NCI-H2227 (cell line): ENCODE results near the gene SLC39A11.
"Not testable (repeated sequence)": the region's sequence is repeated elsewhere in the genome, so short reads cannot be mapped to it uniquely, and the experiment has no call there.

Experiments
- DNase-seq: peaks from one replicate; lab custom pipeline; 2025; ENCODE audit not compliant: unreplicated experiment; lab: John Stamatoyannopoulos, UW

SLC39A11 gene

GRCh38 chr17:72804949-72805707, 287.4 kb downstream of the SLC39A11 start:
- DNase-seq: no peak

DNA sequence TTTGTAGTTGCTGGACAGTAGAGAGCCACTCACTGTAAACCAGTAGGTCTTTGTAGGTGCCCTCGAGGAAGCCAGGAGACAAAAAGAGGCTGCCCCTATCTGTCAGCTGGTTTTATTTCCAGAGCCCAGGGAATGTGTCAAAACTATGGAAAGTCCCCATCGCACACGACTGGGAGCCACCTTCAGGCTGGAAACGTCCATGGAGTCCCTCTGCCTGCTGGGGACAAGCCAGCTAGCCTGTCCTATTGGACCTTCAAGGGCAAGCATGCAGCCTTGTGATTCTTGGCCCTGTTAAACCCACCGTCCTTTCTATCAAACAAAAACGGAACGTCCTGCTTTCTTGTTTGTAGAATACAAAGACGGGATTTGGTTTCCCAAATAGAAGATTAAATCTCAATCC, 289.8 kb downstream of the SLC39A11 start:
- DNase-seq: no peak

DNA sequence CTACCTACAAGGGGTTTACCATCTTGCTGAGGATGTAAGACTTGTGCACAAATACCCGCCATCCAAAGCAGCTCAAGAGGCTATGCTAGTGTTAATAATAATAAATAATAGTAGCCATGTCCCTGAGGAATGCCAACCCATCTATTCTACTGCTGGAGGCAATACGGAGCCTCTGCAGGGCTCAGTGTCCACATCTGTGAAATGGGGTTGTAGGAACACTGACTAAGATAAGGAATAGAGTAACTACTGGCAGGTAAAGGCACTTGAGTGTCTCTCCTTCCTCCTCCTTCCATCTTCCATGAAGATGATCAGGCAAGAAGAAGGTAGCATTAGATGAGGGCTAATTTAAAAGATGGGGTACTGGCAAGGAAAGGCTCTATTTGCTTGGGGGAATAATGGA, 295.3 kb downstream of the SLC39A11 start:
- DNase-seq: no peak

- DNase-seq: no peak
These were observed 296.5 kb downstream of the SLC39A11 start for GRCh38 chr17:72795941-72796340.

GRCh38 chr17:72794152-72794551, 298.3 kb downstream of the SLC39A11 start:
- DNase-seq: no peak

DNA sequence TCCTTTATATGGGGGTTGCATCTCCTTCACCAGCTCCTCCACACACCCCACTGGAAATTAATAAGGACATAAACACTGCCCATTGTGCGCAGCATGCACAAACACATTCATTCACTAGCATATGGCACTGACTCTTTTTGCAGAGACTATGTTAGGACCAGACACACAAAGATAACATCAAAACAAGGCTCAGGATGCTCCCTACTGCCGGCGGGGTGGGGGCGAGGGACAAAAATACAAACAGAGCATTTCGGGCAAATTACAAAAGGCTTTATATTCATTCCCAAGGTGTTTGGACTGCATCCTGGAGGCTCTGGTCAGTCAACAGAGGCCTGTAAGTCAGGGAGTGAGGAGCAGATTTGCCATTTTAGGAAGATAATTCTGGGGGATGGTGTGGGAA, 299.7 kb downstream of the SLC39A11 start:
- no peak for DNase-seq

DNA sequence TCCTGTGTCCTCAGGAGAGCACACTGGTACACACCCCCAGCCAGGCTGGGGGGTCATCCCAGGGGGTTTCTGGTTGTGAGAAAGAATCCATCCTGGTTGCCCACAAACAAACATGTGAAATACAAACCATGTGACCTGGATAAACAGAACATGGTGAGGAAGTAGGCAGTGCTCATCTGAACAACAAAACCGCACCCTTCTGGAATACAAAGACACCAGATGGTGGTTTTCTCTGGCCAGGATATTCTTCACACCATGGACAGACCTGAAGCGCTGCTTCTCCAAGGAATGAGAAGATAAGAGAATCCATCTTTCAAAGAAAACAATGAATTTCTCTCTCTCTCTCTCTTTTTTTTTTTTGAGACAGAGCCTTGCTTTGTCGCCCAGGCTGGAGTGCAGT, 302.3 kb downstream of the SLC39A11 start:
- DNase-seq: no peak

GRCh38 chr17:72789711-72790110, 302.8 kb downstream of the SLC39A11 start:
- DNase-seq: no peak

DNA sequence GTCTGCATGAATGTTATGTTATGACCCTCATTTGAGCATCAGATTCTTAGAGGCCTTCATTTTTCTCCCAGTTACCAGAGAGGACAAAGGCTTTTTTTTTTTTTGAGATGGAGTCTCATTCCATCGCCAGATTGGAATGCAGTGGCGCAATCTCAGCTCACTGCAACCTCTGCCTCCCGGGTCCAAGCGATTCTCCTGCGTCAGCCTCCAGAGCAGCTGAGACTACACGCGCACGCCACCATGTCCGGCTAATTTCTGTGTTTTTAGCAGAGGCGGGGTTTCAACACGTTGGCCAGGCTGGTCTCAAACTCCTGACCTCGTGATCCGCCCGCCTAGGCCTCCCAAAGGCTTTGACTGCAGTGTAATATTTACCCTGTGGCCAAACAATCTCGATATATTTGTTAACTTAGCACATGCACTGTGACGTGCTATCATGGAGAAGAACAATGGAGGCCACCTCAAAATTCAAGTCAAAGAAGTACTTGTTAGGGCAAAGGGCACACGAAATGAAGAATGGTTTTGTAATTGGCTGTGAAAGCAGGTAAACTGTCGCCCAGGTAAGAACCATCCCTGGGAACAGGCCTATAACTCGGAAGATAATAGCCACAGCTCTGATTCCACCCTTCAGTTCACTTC, 303.4 kb downstream of the SLC39A11 start:
- no peak for DNase-seq

GRCh38 chr17:72786209-72786608, 306.3 kb downstream of the SLC39A11 start:
- DNase-seq: no peak

DNA sequence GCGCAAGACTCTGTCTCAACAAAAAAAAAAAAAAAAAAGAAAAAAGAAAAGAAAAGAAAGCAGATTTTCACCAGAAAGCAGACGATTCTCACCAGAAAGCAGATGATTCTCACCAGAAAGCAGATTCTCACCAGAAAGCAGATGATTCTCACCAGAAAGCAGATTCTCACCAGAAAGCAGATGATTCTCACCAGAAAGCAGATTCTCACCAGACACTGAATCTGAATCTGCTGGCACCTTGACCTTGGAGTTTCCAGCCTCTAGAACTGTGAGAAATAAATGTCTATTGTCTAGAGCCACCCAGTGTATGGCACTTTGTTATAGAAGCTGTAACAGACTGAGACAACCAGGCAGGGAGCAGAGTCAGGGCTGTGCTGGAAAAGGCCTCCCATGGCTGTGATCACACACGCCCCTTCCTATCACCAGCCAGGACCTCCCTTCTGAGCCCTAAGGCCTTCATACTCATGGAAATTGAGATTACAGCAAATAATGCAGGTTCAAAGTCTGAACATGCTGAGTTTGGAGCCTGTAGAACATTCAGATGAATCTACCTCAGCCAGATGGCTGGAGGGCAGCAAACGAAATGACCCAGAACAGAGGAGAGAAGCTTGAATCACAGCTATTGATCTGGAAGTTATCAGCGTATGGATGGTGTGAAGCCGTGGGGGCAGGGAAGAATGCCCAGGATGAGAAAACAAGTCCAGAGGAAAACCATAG, 309.3 kb downstream of the SLC39A11 start:
- no peak for DNase-seq

DNA sequence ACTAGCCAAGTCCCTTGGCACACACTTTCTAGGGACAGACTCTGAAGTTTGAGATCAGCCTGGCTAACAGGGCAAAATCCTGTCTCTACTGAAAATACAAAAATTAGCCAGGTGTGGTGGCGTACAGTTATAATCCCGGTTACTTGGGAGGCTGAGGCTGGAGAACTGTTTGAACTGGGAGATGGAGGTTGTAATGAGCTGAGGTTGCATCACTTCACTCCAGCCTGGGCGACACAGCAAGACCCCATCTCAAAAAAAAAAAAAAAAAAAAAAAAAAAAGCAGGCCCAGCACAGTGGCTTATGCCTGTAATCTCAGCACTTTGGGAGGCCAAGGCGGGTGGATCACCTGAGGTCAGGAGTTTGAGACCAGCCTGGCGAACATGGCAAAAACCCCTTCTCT, 310.1 kb downstream of the SLC39A11 start:
- DNase-seq: not testable (repeated sequence)

DNA sequence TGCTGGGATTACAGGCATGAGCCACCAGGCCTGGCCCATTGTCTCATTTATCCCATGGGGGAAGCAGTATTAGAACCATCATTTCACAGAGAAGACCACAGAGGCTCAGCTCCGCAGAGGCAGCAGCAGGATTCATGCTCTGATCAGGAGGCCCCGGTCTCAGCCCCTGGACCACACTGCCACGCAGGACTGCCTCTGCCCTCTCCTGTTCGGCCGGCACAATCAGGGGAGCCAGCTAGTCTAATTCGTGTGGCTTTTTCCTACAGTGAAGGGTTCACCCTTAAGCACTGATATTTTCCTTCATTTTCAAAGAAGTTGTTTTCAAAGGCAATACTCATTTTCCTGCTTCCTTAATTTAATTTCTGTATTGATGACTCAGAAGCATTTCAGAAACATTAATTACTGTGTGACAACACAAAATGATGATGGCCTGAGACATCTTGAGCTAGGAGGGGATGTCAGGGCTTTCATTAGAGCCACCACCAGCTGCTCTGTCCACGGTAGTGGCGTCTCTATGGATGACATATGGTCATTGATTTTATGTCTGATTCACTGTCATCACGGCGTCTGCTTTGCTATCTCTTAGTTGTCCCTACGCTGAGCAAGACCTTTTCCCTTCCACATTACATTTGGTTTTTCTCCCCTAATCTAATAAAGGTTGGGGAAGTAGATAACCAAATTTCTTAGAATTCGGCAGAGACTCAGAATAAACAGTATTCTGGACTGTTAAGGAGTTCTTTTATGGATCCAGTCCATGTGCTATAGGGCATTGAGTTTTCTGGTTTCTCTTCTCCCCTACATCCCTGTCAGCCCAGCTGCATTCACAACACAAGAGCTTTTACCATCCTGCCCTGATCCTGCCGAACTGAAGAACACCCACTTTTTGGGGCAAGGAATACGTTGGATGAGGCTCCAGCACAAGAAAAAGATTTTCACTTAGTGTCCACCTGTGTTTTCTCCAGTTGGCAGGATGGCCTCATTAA, 314.0 kb downstream of the SLC39A11 start:
- DNase-seq: peak; percentile 51

DNA sequence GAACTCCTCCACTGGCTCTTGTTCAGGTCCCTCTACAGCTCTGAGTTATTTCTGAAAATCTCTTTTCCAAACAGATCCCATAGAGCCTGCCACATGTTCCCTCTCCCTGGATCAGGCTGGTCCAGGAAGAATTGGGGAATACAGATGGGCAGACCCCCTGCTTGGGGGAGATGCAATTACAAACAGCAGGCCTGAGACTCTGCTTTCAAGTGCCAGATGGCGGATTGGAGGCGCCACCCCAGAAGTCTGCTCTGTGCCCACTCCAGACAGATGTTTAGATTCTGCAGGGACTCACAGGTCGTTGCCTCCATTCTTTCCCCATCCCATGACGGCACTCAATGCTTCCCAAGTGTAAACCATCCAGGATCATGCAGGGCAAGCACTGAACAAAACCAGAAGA, 316.6 kb downstream of the SLC39A11 start:
- DNase-seq: peak; percentile 9

DNA sequence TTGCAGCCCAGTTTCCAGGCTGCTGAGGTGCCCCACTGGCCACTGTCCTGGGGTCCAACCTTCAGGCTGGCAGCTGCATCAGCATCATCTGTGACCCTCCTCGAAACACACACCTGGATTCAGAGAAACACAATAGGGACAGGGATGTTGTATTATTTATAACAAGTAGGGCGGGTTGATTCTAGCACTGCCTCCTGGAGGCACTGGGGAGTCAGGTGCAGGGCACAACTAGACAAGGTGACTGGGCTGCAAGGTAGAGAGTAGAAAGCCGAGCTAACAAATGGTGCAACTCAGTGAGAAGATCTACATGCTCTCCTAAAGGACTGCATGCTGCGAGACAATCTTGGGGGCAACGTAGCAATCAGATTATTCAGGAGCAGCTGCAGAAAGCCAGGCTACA, 317.3 kb downstream of the SLC39A11 start:
- DNase-seq: no peak

DNA sequence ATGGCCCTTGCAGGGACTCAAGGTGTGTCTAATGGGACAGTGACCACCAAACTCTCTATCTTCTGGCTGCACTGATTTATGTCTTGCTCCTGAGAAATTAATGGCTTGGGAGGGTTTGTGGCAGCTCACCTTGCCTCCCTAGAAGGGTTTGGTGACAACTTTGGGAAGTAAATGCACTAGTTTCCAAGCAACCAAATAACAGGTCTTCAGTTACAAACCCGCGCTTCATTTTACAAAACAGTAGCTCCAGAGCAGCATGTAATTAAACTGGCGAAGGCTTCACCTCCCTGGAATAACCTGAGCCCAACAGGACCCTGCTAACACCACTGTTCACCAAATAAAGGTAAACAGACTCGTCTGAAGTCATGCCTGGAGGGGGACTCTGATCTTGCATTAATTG, 318.3 kb downstream of the SLC39A11 start:
- peak; percentile 18 for DNase-seq

DNA sequence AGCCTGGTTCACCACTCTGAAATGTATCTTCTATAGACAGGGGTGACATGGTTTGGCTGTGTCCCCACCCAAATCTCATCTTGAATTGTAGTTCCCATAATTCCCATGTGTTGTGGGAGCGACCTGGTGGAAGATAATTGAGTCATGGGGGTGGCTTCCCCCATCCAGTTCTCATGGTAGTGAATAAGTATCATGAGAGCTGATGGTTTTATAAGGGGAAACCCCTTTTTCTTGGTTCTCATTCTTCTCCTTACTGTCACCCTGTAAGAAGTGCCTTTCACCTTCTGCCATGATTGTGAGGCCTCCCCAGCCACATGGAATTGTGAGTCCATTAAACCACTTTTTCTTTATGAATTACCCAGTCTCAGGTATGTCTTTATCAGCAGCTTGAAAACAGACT, 319.3 kb downstream of the SLC39A11 start:
- DNase-seq: not testable (repeated sequence)

GRCh38 chr17:72772331-72772821, 320.1 kb downstream of the SLC39A11 start:
- DNase-seq: no peak

GRCh38 chr17:72771734-72772133, 320.8 kb downstream of the SLC39A11 start:
- no peak for DNase-seq

DNA sequence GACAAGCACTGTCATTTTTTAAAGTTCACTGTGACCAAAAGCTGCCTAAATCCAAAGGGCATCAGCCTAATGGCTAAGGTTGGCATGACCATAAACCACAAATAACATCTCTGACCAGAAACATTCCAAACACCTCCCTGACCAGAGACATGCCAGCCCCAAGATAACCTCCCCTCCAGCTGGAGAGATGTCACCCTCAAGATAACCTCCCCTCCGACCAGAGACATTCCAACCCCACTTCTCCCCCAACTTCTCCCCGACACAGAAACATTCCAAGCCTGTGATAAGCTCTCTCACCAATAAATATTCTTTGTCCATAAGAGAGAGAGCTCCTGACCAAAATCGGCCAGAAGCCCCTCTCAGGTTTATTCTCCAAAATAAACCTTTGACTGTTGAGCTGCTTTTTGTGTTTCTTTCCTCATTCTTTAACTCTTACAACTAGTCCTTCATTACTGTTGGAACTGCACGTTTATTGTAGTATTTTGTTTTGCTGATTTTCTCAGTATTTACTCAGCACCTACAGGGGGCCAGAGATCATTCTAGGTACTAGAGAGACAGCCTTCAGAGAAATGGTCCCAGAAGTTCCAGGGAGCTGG, 325.6 kb downstream of the SLC39A11 start:
- DNase-seq: no peak
